EL (cell line): ENCODE data around the gene SCT.

Experiments used
- DNase-seq: peaks from one replicate; pipeline ENCODE4 v3.0.0-alpha.2; 2016

The SCT gene

DNA sequence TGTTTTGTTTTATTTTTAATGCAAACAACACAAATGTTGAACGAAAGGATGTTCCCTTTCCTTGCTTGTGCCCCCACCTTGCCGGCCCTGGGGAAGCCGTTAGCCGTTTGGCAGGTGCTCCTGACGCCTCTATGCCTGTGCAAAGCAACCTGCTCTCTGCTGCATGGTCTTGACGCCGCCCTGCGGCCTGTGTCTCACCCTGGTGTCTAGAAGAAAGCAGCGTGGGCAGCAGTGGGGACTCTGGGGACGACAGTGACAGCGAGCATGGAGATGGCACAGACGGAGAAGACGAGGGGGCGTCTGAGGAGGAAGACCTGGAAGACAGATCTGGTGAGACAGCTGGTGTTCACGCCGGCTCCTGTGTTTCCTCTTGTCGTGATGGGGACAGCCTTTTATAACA lies 45.2 kb downstream of the SCT start:
- no peak for DNase-seq

DNA sequence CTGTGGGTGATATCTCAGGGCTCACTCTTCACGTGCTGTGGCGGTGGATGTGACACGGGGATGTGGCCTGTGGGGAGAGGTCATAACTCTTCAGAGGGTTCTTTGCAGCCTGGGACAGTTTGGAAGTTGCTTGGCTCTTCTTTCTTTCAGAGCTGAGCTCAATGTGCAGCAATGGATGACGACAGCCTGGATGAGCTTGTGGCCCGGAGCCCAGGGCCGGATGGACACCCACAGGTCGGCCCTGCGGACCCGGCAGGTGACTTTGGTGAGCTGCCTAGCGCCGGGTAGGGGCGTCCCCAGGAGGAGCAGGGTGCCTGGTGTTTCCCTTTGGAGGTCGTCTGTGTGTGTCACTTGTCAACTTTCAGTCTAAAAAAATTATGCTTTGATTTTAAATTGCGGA lies 45.6 kb downstream of the SCT start:
- no peak for DNase-seq

- no peak for DNase-seq
Measured at GRCh38 chr11:579830-580601, 47.0 kb downstream of the SCT start.

DNA sequence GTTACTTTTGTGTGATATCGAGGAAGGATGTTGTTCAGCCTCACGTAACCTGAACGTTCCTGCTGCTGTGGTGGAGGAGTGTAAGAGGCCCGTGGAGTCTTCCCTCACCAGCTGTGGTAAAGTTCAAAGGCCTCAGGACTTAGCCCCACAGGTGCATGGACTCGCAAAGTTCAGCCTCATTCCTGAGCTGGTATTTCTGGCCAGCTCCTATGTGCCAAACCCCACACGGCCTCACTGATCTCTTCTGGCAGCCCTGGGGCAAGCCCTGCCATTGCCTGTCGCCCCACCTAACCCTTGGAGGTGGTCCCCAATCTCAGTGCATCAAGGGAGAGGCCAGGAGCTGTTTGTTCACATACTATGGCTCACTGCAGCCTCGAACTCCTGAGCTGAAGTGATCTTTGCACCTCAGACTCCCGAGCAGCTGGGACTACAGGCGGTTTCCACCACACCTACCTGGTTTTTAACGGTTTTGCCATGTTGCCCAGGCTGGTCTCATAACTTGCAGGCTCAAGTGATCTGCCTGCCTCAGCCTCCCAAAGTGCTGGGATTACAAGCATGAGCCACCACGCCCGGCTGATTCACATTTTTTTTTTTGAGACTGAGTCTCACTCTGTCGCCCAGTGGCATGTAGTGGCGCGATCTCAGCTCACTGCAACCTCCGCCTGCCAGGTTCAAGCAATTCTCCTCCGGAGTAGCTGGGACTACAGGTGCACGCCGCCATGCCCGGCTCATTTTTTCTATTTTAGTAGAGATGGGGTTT lies 48.5 kb downstream of the SCT start:
- DNase-seq, result no peak

- DNase-seq, result no peak
Measured at GRCh38 chr11:577611-577894, 49.4 kb downstream of the SCT start.

- no peak for DNase-seq
Measured at GRCh38 chr11:576811-577610, 50.0 kb downstream of the SCT start.
